T-helper 1 cell (primary cell): ENCODE data around the gene SP2.

ENCODE experiments used
- DNase-seq, 5 donors: peaks; one replicate each; pipeline ENCODE4 v3.0.0-alpha.2; 2012 to 2020

The SP2 gene

DNA sequence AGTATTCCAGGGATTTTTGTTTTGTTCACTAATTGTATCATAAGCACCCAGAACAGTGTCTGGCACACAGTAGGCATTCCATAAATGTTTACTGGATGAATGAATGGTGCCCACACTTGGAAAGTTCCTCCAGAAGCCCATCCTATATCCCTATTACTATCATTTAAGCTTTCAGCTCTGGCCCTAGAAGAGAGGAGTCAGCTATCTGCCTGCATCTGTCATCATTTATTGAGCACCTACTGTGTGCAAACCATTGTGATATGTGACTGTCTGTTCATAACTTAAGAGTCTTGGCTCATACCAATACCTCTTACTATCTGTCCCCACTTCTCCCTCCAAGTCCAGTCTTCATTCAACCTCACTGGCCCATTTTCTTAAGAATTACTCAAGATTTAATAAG, 25.0 kb upstream of the SP2 start:
- DNase-seq = no peak

DNA sequence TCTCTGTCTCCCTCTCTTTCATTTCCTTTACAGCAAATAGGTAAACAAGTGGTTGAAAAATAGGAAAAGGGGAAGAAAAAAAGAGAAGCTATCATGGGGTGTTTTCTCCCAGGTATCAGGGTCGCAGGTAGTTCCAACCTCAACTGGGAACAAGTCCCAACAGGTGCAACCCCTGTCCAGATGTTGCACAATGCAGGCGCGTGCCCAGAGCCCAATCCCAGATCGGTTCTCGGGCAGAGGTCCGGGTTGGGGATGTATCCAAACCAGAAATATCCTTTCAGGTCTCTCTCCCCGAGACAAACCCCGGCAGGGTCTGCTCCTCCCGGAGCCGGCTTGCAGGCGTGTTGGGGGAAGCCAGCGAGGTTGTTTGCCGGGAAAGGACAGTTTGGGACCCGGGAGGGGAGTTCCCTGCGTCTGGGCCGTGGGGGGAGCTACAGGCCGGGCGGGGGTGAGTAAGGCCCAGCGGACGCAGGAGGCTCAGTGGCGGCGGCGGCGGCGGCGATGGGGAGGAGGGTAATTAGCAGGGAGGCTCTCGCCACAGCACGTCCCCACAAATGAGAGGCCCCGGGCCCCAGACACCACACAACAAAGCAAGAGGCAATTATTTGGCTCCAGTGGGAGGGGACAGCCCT, 23.9 kb upstream of the SP2 start:
- no peak for DNase-seq

DNA sequence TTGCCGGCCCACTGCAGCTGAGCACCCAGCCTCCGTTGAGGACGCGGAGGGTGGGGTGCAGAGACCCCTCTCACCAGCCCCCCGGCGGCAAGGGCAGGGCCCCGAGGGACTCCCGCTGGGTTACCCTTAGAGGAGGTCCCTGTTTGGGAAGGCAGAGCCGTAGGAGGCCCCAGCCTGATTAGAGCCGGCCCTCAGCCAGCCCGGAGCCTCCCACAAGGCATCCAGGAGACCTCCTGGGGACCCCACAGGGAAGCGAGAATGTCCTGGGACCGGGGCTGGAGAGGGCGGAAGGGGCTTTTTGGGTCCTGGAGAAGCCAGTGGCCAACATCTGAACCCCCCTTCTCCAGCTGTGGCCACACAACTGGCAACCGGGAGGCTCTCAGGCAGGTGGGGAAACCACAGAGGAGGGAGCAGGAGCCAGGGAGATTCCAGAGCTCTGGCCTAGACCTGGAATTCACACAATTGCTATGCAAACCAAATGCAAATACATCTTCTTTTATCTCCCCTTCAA, 23.3 kb upstream of the SP2 start:
- no peak for DNase-seq

DNA sequence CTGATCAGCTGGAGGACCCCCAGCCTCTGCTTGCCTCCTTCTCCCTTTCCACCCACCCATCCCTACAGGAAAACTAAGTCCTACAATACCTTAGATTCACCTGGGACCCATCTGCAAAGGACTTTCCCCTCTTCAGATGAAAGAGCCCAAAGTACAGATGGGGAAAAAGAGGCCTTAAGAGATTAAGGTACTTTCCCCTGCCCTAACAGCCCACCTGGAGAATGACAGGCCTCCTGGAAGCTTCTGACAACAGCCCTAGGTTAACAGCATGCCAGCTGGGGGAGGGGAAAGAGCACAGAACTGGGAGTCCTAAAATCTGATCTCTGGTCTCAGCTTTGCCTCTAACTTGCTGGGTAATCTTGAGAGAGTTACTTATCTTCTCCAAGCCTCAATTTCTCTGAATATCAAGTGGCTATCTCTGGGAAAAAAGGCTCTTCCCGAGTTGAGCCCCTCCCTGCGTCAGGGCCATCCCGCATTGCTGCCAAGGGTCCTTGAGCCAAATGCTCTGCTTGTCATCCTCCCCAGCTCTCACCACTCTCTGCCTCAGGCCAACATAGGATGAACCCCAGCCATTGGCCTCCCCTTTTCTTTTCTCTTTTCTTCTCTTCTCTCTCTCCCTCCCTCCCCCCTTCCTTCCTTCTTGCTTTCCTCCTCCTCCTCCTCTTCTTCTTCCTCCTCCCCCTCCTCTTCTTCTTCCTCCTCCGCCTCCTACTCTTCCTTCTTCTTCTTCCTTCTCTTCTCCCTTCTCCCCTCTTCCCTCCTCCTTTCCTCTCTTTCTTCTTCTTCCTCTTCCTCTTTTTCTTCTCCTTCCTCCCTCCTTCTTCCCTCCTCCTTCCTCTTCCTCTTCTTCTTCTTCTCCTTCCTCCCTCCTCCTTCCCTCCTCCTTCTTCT, 22.6 kb upstream of the SP2 start:
- no peak for DNase-seq

DNA sequence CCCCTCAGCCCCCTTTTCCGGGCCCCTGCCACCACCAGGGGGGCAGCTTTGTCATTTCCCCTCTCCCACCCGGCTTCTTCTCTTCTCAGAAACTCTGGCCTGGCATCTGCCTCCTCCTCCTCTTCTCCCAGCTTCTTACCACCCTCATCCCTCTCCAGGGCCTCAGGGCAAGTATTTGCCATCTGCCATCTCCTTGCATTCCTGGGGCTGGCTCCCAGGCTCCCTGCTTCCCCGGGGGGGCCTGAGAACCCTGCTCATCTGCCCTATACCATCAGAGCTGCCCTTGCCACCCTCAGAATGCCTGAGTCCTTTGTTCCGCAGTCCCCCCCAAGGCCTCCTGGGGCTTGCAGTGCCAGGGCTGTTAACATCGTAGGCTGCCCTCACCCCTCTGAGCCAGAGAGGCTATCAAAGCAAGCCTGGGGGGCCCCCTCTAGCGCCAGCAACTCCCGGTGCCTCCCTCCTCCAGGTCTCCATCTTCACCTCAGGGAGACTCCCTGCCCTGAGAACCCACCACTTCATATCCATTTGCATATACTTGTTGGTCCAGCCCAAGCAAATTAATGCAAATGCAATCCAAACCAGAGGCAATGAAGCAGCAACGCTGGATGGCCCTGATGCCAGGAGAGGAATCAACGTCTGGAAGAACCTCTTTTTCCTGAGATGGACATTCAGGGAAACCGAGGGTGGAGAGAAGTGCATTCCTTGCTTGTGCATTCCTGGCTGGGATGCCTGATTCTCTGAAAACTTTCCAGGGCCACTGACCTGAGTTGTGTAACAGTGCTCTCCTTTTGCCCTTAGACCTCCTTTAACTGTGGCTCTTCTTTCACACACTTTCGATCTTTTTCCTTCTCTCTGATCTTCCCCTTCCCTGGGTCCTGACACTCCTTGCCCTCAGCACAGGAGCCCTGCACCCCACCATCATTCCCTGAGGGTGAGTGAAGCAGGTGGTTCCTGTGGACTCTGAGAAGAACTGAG, 20.7 kb upstream of the SP2 start:
- DNase-seq = no peak

DNA sequence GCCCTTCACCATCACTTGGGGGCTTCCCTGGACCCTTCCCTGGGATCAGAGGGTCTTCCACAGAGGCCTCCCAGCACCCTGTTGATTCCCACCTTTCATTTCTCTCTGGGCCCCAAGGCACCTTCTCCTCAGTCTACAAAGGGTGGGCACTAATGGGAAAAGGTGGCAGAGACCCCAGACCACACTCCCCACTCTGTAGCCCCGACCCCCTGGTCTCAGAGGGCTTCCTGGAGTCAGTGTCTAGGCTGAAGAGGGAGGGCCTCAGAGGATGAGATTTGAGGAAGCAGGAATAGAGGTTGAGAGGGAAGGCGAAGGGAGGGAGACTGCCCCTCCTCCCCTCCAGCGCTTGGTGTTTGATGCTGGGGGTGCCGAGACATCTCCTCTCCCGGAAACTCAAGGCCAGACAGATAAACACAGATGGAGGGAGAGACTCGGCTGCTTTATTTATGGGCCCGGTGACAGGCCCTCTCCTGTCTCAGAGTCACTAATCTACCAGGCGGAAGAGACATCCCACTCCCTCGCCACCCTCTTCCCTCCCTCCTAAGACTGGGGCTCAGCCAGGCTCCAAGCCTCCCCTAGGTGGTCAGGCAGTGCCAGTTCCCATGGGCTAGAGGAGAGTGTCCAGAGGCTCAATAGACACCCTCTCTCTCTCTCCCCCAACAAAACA, 18.5 kb upstream of the SP2 start:
- DNase-seq = no peak

DNA sequence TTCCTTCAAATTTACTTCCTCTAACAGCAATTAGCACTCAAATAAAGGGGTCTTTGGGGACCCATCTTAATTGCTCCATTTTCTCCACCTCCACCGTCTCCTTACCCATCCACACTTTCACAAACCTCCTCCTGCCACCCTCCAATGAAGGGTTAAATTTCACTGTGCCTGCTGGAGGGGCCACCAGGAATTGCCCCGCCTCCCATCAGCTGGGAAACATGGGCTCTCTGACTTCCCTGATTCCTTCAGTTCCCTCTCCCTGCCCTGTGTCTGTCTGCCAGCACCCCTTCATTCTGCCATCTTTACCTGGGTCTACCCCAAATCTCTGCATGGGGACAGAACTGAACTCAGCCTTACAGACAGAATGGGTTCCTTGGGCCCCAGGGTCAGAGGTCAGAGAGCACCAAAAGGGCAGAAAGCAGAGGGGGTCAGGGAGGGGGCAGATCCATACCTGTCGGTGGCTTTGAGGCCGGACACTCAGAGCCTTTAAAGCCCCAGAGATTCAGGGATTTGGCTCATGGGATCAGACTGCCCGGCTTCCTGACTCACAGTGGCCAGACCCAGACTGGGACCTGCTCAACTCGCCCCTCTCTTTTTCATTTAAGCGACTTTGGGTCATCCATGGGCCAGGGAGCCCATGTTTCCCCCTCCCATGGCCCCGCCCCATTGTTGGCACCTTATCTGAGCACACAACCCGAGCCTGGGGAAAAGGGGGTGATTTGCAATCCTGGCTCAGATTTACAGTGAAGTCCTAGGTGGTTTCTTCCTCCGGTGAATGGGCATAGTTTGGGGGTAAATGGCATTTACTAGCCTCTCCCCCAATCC, 17.6 kb upstream of the SP2 start:
- DNase-seq = no peak

DNA sequence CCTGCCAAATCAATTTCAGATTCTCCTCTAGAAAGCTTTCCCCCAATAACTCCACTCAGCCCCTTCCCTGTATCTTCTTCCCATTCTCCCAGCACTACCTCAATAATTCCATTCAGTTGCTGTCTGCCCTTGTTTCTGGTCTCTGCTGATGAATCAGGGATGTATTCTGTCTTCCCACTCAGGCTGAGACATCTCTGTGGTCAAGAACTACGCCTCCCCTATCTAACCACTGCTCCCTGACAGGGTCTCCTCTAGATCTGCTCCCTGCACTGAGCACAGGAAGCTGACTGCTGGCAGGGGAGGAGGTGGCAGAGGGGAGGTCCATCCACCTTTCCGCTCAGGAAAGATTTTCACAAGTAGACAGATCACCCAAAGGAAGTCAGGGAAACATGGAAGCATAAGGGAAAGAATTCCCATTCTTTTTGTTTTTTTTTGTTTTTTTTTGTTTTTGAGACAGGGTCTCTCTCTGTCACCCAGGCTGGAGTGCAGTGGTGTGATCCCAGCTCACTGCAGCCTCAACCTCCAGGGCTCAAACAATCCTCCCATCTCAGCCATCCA, 16.9 kb upstream of the SP2 start:
- DNase-seq = no peak

DNA sequence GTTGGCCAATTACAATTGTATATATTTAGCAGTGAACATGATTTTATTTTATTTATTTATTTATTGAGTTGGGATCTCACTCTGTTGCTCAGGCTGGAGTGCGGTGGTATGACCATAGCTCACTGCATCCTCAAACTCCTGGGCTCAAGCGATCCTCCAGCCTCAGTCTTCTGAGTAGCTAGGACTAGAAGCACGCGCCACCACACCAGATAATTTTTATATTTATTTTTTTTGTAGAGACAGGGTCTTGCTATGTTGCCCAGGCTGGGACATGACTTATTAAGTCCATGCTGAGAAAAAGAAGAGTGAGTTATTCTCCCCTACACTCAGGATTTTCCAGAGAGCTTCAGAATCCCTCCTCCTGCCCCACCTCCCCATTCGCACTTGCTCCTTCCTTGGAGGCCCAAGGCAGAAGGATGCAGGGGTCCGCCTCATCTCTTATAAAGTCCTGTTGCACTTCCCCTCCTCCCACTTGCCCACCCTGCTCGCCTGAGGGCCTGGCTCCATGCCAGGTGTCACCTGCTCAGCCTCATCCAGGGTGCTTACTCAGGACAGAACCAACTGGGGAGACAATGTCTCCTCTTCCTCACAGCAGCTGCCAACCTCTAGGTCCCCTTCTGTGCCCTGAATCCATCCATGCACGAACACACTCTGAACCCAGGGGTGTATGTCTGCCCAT, 16.1 kb upstream of the SP2 start:
- no peak for DNase-seq

DNA sequence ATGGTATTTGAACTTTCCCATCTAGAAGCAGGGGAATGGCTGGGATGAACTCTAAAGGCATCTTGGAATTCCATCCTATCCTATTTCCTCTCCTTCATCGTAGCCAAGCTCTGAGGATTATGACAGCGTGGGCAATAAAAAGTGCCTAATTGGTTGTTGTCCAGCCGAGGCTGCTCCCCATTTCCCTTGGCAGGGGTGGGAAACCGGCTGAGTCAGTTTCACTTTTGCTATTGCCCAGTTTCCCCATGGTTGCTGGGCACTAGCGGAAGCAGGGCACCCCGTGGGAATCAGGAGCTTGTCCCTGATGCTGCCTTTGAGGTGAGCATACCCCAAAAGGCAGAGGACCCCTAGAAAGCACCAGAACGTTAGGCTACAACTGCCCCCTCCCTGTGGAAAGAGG, 13.8 kb upstream of the SP2 start:
- no peak for DNase-seq

DNA sequence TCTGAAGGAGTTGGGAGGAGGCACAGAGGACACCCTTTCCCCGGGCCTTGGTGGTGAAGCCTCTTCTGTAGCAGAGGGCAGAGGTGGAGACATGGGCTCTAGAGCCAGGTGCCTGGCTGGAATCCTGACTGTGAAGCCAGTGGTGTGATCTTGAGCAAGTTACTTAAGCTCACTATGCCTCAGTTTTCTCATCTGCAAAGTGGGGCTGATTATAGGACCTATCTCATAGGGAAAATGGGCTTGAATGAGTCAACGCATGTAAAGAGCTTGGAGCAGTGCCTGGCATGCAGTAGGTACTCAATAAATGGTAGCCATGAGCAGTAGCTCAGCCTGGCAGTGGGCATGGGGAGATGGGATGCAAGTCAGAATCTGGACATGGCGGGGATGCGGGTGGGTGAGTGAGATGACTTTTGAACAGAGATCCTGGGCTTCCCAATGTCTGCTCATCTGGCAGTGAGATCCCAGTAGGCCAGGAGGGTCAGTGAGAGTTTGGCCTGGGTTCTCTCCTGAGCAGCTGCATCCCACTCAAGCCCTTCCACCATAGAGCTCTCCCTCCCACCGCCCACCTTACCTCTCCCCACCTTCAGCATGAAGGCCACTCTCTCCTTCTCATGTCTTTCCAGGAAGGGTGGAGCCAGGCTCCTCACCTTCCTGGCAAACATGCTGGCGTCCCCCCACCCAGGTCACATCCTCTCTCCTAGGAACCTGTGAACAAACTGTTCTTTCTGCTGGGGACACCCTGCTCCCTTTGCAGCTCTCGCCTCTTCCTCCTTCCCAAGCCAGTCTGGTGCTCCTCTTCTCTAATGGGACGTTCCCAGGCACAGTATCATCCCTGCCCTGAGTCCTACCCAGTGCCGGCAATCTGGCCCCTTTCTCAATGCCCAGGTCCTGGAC, 13.1 kb upstream of the SP2 start:
- no peak for DNase-seq

DNA sequence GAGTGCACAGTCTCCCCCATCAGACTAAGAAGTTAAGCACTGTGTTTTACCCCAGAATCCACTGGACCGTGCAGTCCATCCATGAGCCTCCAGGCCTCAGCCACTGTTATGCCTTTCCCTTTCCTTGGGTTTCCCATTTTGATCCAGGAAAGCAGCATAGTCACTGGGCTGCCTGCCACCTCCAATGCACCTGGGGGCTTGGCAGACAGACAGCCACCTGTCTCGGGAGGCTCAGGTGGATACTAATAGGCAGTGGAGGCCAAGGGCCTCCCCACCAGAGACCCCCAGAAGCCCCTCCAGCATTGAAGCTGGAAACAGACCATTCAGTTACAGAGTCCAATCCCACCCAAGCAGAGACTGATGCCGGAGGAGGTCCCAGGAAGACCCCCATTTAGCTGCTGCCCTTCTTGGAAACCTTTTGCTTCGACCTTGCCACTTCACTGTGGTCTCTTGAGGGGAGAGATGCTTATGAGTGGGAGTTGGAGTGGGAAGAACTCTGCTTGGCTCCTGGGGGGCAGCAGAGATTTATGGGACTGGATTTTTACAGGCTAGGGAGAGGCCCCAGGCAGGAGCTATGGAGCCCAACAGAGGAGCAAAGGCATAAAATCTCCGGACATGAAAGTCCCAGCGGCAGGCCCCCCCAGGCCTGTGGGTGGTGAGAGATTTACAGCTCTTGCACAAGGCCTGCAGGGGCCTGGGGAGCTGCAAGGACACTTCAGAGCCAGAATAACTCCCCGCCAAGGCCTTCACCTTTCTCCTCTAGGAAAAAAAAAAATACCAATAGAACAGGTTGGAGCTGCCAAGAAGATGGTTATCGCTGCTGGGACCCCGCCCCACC, 12.2 kb upstream of the SP2 start:
- DNase-seq = no peak

DNA sequence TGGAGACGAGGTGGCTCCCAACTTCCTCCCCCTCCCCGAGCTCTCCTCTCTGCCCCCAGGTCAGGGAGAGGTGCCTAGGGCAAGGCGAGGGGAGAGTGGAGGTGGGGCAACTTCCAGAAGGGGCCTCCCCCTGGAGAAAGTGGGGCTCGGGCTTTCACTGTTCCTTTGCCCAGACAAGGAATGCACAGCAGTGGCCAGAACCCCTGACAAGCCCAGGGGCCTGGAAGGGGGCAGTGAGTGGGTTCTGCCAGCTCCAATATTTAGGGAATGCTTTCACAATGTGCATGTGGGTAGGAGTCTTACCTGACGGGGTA, 11.7 kb upstream of the SP2 start:
- DNase-seq = no peak

DNA sequence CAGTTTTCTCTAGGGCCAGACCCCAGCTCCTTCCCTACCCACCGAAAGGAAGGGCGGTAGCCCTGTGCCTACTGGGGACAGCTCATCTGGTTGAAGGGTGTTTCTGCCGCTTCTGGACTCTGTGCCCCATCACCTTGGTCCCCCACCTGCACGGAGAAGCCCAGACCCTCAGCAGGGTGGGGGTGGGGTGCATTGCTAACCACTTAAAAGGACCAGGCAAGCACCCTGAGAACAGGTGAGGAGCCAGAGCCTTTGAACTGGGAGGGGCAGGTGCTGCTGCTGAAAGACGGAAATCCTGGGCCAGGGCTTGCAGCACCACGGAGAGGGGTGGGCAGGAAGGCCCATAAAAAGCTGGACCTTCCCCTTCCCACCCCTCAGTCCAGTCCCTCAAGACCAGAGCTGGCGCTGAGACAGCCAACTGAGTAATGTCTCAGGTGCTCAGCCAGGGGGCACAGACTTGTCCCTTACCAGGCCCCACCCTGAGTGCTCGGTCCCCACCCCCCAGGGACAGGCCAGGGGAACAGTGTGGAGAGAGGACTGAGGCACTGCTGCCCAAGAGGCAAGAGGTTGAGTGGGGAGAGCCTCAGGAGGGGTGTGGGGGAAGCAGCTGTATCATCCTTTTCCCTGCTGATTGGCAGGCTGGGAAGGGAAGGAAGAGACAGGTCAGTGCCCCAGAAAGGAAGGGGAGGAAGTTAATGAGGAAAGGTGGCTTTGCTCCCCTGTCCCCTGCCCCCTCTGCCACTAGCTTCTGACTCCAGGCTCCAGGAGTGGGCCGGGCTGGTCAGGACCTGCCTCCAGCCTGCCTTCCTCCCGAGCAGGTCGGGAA, 10.9 kb upstream of the SP2 start:
- no peak for DNase-seq

DNA sequence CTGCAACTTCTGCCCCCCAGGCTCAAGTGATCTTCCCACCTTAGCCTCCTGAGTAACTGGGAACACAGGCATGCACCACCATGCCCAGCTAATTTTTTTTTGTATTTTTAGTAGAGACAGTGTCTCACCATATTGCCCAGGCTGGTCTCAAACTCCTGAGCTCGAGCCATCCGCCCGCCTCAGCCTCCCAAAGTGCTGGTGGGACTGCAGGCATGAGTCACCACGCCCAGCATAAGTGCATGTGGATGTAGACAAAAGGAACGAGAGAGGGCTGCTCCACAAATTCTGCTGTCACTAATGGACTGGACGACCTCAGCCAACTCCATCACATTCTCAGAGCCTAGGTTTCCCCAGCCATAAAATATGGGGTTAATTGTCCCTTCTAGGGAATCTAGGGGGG, 7.7 kb upstream of the SP2 start:
- no peak for DNase-seq

DNA sequence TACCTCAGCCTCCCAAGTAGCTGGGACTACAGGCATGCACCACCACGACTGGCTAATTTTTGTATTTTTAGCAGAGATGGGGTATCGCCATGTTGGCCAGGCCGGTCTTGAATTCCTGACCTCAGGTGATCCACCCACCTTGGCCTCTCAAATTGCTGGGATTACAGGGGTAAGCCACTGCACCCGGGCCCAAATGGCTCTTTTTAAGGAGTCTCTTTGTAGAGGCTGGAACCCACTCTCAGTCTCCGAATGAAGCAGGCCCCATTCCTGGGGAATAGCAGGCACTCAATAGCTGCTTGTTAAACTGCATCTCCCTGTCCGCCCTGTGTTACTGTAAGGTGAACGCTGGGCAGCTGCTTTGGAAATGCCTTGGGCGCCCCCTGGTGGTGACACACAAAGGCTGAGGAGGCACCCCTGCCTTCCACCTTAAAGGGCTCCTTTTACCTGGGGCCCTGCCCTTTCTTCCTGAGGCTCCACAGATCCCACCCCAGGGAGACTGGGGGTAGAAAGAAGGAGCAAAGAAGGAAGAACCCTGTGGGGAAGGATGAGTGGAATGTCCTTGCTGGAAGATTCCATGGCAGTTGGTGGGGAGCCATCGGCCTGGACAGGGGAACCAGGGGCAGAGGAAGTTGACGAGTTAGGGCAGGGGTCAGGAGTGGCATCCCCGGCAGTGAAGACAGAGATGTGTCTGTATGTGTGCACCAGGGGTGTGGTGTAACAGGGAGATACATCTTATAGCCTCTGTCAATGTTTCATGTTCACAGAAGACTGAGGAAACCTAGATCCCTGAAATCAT, 6.1 kb upstream of the SP2 start:
- DNase-seq = peak; percentile 74 to 92 (median 81)

DNA sequence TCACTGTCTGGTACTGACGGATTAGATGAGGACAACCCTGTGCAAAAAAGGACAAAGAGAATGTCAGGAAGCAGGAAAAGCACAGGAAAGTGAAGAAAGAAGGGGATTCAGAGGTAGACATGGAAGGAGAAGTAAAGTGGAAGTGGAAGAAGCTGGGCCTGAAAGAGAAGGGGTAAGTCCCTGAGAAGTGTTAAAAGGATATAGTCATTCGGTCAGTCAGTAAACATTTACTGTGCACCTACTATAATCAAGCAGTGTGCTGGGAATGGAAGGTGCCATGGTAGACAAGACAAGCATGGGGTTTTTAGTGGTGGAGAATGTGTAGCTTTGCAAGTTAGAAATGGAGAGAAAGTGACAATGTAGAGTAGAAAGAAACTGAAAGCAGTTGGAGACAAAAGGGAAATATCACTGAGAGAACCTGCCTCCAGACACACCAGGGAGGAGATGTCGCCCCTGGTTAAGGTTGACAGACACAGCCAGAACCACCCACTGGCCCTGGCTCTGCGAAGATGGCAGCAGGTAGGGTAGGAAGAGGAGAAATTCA, 4.4 kb upstream of the SP2 start:
- no peak for DNase-seq
